GM08714 (cell line): ENCODE measurements around the gene AQP2.

Experiments
- H3K4me3 ChIP-seq: fragments of 200-500 bp; sonication (Bioruptor generic); 2 replicates; pipeline ENCODE4 v1.5.1; 2014; ENCODE audit warnings: mild to moderate bottlenecking, low read length, inconsistent platforms
- ZNF274 ChIP-seq: IDR thresholded peaks from 2 replicates; pipeline ENCODE4 v1.6.1; 2012; ENCODE audit warnings: mild to moderate bottlenecking, low read depth, low read length

AQP2 gene

GRCh38 chr12:49972641-49973360 is 22.3 kb downstream of the AQP2 start, which contains the start of gene AQP6:
Gene AQP6, plus strand, starts transcription at chr12:49972947. Its CDS starts 227 bp downstream, at chr12:49973174.
- H3K4me3 ChIP-seq = no peak within 1 kb of the TSS
- TF ChIP-seq ZNF274 = no peak

GRCh38 chr12:49973361-49973830 is 22.9 kb downstream of the AQP2 start:
- no peak overlapping the region for H3K4me3 ChIP-seq
- no peak for TF ChIP-seq ZNF274

- TF ChIP-seq ZNF274 = no peak
- H3K4me3 ChIP-seq = no peak overlapping the region
Measured at GRCh38 chr12:49974231-49974675, 23.7 kb downstream of the AQP2 start.

DNA sequence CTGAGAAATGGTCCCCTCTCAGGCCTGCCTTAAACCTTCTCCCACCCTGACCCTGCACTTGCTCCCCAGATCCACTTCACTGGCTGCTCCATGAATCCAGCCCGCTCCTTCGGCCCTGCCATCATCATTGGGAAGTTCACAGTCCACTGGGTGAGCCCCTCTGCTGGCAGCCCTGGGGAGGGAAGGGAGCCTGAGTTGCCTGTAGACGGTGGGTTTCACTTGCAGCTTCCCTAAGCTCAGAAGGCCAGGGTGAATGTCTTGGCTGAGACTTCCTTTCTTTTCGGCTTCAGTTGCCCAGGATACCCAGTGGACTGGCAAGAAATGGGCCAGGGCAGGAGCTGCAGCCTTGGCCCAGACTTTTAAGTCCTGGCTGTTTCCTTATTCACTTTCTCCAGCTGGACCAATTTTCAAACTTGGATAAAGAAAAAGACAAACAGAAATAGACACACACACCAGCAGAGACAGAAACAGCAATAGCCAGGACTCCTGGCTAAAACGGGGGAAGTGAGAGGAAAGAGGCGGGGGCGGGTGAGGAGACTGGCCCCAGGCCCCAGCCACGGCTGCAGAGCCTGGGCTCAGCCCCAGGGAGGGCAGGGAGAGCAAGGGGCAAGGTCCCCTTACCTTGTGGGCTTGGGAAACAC is 24.3 kb downstream of the AQP2 start:
- no peak overlapping the region for H3K4me3 ChIP-seq
- no peak for TF ChIP-seq ZNF274

DNA sequence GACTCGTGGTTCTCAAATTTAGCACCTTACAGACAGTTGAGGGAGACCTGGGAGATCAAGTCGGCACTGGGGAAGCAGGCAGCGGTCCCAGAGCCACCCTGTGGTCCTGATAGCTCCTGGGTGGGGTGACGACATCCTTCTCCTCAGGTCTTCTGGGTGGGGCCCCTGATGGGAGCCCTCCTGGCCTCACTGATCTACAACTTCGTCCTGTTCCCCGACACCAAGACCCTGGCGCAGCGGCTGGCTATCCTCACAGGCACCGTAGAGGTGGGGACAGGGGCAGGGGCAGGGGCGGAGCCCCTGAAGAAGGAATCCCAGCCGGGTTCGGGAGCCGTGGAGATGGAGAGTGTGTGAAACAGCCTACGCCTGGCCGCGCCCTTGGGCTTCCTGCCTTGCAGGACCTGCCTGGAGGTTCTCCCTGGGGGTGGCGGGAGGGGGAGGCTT is 24.8 kb downstream of the AQP2 start:
- TF ChIP-seq ZNF274 = no peak
- no peak overlapping the region for H3K4me3 ChIP-seq

DNA sequence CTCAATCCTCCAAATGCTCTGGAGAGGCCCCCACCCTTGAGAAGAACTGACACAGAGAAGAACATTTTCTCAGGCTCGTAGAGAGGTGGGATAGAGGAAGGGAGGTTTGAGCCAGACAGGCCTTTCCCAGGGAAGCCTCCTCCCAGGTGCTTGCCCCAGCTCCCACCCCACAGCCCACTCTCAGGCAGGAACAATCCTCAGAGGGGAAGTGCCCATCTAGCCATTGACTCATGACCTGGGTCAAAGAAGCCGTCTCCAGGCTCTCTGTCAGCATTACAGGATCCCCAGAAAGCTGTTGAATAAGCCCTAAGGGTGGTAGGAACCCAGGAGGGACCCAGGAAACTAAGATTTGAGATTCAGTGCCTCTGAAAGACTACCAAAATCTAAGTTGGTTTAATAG is 26.0 kb downstream of the AQP2 start:
- H3K4me3 ChIP-seq = no peak overlapping the region
- no peak for TF ChIP-seq ZNF274

- no peak overlapping the region for H3K4me3 ChIP-seq
- TF ChIP-seq ZNF274 = no peak
Measured at GRCh38 chr12:49978125-49978524, 27.6 kb downstream of the AQP2 start.

DNA sequence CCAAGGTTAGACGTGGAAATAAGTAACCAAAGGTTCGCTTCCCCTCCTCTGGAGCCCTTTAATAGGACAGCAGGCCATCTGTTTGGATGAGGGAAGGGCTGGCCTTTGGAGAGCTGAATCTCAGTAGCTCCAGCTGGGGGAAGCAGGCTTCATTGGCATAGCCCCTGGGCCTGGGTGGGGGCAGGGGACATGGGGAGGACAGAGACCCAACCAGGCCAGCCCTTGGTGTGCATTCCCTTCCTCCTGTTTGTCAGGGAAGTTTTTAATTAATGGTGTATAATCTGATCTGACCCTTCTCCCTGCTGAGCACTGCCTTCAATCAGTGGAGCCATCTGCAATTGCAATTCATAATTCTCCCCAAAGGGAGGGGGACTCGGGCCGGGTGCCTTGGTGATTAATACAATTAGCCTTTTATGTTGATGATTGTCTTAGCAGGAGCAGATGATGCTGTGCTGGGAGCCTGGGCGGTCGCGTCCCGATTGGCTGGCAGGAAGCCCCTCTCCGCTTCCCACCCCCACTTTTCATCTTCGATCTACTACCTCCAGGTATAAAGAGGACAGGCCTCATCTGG is 28.6 kb downstream of the AQP2 start:
- no peak overlapping the region for H3K4me3 ChIP-seq
- TF ChIP-seq ZNF274 = no peak

- TF ChIP-seq ZNF274 = no peak
- H3K4me3 ChIP-seq = no peak overlapping the region
Measured at GRCh38 chr12:49979791-49980190, 29.3 kb downstream of the AQP2 start.

GRCh38 chr12:49980501-49981349 is 30.2 kb downstream of the AQP2 start:
- H3K4me3 ChIP-seq = no peak overlapping the region
- no peak for TF ChIP-seq ZNF274

GRCh38 chr12:49982246-49983087 is 31.9 kb downstream of the AQP2 start:
- no peak for TF ChIP-seq ZNF274
- no peak overlapping the region for H3K4me3 ChIP-seq

GRCh38 chr12:49983892-49984291 is 33.4 kb downstream of the AQP2 start:
- no peak for TF ChIP-seq ZNF274

More at GRCh38 chr12:49983892-49984291, 33.4 kb downstream of the AQP2 start:
- H3K4me3 ChIP-seq = no peak overlapping the region
